Measurements from ENCODE around the gene TOM1.

The TOM1 gene

DNA sequence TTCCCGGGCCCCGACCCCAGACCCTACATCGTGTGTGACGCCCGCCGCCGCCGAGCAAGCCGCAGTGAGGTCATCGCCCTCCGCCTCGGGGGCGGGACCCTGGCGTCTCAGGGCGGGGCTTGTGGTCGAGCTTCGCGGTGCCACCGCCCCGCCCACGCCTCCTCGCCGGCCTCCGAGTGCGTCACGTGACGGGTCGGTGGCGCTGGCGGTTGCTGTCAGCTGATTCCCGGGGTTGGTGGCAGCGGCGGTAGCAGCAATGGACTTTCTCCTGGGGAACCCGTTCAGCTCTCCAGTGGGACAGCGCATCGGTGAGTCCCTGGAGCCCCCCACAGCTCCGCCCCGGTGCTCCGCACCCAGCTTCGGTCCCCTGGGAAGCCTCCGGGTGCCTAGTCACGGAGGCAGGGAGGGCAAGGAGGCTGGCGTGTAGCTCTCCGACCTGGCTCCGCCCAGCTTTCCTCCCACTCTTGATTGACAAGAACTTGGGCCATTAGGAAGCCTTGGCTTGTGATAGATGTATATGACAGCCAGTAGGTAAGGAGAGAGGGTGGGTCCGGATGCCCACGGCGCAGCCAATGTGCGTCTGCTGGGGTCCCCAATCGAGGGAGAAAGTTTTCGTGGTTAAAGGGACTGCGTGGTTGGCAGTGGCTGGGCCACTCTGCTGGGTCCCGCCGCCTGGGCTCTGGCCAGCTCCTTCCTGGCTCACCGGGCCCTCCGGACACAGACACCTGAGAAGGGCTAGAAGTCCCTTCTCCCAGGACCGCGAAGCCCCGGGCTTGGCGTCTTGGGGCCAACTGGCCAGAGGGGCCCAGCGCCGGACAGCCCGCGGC, at the start of gene TOM1:
TOM1 (plus strand) TSS at position 222 of the 827 bp plus-strand sequence; CDS start at position 257, 35 bp downstream.
- peak; percentile 98 for DNase-seq (ENCODE audit: low spot score)

DNA sequence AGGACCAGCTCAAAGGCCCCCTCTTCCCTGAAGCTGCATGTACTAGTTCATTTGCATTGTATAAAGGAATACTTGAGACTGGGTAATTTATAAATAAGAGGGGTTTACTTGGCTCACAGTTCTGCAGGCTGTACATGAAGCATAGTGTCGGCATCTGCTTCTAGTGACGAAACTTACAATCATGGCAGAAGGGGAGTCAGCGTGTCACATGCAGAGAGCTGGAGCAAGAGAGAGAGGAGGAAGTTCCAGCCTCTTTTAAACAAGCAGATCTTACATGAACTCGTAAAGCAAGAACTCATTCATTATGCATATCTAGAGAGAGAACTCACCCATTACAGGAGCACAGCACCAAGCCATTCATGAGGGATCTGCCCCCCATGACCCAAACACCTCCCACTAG, 49.5 kb upstream of the TOM1 start:
- DNase-seq (ENCODE audit: low spot score), result no peak

DNA sequence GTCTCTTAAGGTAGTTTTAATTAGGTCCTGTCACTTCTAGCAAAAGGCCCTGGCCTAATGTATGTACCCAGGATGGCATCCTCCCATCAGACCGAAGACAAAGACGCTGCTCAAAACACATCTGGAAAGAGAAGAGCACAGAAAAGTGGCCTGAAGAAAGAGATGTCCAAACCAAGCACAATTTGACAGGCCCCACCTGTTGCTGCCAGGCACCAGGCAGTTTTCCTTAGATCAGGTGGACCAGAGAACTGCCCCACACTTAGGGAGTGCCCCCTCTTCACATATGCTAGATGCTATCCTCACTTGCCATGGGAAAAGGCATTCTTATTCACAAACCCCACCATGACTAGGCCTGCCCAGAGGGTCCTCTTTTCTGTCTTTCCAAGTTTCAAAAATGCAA, 45.7 kb upstream of the TOM1 start:
- no peak for DNase-seq (ENCODE audit: low spot score)

DNA sequence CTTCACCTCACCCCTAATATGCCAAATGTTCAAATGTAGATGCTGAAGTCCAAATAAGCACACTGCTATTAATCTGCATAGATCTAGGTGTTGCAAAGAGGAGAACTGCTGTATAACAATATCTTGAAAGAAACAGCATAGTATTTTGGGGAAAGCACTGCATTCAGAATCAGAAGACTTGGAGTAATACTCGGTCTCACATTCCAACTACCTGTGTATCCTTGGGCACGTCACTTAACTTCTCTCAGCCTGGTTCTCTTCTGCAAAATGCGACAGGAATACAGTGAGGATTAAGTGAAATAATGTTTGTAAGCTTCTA, 42.7 kb upstream of the TOM1 start:
- no peak for DNase-seq (ENCODE audit: low spot score)

DNA sequence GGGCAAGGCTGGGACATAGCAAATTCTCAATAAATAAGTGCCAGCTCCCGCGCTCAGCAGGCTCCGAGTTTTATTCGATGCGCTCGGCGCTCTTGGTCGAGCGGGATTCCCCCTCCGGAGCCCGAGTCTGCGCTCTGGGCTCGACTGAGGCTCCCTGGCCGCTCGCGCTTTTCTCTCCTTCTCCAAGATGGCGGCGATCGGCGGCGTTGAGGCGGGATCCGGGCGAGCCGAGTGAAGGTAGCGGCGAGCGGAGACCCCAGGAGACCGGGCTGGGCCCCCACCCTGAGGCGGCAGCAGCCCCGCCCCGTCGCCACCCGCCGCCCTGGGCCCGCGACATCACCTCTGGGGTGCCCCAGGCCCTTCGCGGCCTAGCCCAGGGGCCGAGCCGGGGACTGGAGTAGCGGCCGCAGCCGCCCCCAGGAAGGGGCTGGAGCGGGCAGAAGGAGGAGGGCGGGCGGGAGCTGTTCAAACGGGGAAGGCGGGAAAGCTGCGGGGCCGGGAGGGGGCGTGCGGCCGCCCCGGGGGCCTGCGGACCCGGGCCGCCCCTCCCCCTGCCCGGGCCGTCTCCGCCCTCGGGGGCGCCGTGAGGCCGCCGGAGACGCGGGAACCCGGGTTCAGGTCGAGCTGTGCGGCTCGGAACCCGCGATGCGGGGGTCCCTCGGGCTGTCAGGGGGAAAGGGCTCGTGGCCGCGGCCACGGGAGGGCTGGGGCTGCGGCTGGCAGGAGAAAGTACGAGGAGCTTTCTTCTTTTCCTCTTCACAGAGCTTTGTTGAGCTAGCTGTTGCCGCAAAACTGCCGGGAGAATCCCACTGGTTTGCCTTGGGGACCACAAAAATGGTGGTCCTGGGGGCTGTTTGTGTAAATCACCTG, 42.1 kb upstream of the TOM1 start, which contains the start of gene HMGXB4:
HMGXB4 (plus strand) TSS at position 173 of the 870 bp plus-strand sequence. CDS start 4,898 bp downstream, outside the sequence.
- peak; percentile 98 for DNase-seq (ENCODE audit: low spot score)

GRCh38 chr22:35258191-35258988, 41.3 kb upstream of the TOM1 start:
- DNase-seq (ENCODE audit: low spot score), result peak; percentile 37

- DNase-seq (ENCODE audit: low spot score), result no peak
Observed at GRCh38 chr22:35264986-35265385, 34.7 kb upstream of the TOM1 start.

- DNase-seq (ENCODE audit: low spot score), result no peak
Observed at GRCh38 chr22:35266277-35266676, 33.4 kb upstream of the TOM1 start.

- no peak for DNase-seq (ENCODE audit: low spot score)
Observed at GRCh38 chr22:35269630-35270029, 30.1 kb upstream of the TOM1 start.

GRCh38 chr22:35274154-35274871, 25.4 kb upstream of the TOM1 start:
- DNase-seq (ENCODE audit: low spot score), result no peak

DNA sequence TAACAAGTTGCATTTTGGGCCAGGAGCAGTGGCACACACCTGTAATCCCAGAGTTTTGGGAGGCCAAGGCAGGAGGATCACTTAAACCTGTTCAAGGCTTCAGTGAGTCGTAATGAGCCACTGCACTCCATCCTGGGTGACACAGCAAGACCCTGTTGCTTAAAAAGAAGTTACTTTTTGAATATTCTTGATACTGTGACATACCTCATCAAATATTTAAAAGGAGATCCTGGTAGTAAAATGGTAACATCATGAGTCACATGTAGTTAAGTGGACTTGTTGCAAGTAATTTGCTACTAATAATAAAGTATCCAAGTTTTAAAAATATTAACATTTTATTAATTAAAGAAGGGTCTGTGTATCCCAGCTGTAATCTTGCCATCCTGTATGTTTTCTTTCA, 24.1 kb upstream of the TOM1 start:
- DNase-seq (ENCODE audit: low spot score), result peak; percentile 16

GRCh38 chr22:35276019-35276418, 23.7 kb upstream of the TOM1 start:
- no peak for DNase-seq (ENCODE audit: low spot score)

DNA sequence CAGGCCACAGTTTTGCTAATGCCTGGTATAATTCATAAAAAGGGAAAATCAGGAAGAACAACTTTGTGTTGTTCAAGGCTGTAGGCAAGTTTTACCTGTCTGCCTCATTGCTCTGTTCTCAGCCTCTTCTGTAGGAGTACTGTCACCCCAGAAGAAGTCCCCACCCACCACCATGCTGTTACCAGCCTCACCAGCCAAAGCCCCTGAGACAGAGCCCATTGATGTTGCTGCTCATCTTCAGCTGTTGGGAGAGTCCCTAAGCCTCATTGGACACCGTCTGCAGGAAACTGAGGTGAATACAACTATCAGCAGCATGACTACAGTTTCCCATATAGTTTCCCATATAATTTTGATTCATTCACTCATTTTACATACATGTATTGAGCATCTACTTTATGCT, 11.6 kb upstream of the TOM1 start:
- DNase-seq (ENCODE audit: low spot score), result no peak

DNA sequence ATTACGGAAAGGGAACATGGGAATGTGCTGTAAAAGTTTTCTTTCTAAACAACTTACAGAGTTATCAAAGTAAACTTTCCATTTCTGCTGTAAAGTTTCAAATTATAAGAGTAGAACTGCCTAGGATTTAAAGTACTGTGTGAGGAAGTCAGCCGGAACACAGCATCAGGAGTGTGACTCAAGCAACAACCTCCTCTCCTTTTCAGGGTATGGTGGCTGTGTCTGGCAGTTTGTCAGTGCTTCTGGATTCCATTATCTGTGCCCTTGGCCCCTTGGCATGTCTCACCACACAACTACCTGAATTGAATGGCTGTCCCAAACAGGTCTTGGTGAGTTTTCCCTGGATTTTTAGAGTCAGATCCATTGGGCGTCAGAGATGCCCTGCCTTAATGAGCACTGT, 6.9 kb upstream of the TOM1 start:
- no peak for DNase-seq (ENCODE audit: low spot score)

- DNase-seq (ENCODE audit: low spot score), result no peak
Observed at GRCh38 chr22:35296051-35296450, 3.6 kb upstream of the TOM1 start.

GRCh38 chr22:35299217-35299672, 449 bp upstream of the TOM1 start:
- DNase-seq (ENCODE audit: low spot score), result peak; percentile 46

DNA sequence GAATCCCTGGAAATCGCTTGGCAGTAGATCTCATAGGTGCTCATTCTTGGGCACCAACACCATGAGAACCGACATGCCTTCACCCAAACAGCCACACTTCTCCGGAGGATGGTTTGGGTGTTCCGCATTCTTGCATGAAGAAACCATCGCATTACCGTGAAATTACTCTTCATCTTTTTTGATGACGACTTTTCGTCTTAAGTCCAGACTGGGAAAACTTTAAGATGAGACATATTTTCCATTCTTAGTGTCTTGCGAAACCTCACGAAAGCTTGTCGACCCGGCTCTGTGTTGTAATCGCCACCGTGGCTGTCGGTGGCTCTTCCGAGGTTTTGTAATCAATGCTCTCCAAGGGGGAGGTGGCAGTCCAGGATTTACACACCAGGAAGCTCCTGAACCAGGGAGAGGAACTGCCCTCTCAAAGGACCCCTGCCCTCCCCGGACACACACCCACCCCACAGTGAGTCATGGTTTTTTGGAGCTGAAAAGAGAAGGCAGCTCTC, 1.7 kb downstream of the TOM1 start:
- DNase-seq (ENCODE audit: low spot score), result peak; percentile 93

DNA sequence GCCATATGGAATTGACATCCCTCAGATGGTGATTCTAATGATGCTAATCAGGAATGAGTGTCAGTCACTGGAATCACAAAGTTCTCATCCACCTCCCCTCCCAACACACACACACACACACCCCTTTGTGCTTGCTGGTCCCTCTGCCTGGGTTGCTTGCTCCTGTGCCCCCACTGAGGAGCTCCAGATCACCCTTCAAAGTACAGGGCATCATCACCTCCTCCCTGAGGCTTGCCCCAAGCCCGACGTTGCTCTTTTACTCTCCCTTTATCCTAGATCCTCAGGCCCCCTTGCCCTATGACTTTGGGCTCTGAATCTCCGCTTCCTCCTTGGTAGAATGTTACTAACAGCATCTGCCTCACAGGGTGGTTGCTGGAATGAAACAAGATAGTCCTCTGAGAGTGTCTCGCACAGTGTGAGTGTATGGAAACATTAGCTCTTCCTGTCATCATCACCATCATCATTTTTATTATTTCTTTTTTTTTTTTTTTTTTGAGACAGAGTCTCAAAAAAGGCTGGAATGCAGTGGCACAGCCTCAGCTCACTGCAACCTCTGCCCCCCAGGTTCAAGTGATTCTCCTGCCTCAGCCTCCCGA, 3.4 kb downstream of the TOM1 start:
- DNase-seq (ENCODE audit: low spot score), result no peak

DNA sequence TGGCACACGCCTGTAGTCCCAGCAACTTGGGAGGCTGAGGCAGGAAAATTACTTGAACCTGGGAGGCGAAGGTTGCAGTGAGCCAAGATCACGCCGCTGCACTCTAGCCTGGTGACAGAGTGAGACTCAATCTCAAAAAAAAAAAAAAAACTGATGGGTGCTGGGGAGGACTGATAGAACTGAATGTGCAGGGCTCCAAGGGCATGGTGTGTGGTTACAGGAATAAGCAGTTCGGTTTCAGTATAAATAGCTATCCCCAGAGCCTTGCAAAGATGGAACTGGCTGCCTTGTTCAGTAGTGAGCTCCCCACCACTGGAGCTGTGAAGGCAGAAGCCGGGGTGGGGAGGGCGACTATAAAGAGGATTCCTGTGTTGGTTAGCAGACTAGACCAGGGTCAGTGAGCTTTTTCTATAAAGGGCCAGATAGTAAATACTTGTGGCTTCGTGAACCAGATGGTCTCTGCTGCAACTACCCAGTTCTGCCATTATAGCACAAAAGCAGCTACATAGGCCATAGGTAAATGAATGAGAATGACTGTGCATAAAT, 5.9 kb downstream of the TOM1 start:
- no peak for DNase-seq (ENCODE audit: low spot score)

- no peak for DNase-seq (ENCODE audit: low spot score)
Observed at GRCh38 chr22:35306350-35306967, 6.8 kb downstream of the TOM1 start.

Data from GM03348 (cell line).